Measurements from ENCODE around the gene MNX1.

Gene MNX1

DNA sequence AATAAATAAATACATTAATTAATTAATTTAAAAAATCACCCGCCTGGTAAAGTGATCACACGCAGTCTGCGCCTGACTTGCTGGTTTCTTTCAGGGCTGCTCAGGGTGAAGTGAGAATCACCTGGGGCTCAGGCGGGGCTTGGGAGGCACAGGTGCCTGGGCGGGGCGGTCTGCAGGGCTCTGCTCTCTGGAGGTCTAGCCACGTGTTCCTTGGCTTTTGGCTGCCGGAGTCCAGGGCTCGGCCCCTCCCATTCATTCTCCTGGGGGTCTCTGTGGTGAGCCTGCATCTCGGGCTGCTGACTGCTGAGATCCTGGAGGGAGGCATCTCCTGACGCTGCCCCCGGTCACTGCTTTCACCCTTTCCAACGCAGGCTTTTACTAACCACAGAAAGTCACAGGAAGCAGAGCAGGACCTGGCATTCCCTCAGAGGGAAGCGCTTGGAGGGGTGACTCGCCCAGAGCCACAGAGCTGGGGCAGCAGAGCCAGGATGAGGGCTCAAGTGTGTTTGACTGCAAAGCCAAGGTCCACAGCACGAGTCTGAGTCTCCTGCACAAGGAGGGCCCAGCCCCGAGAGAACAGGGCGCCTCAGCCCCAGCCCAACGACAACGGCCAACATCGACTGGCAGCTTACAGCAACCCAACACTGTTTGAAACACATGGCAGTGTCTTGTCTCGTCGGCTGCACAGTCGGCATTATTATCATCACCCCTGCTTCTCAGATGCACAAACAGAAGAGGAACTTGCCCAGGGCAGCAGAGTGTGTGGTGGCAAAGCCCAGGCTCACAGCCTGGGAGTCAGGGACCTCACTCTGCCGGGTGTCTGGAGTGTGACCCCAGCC lies 22.4 kb upstream of the MNX1 start:
- no peak for DNase-seq (ENCODE audit: low read depth)

DNA sequence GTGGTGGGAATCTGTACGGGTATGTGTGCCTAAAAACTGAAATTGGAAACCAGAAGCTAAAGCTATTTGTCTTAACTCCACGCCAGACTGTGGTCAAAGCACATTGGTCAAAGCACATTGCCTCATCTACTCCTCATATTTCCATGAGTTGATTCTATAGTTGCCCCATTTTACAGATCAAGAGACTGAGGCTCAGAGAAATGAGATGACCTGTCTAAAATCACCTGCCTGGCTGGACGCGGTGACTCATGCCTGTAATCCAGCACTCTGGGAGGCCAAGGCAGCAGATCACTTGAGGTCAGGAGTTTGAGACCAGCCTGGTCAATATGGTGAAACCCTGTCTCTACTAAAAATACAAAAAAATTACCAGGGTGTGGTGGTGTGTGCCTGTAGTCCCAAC lies 21.7 kb upstream of the MNX1 start:
- no peak for DNase-seq (ENCODE audit: low read depth)

DNA sequence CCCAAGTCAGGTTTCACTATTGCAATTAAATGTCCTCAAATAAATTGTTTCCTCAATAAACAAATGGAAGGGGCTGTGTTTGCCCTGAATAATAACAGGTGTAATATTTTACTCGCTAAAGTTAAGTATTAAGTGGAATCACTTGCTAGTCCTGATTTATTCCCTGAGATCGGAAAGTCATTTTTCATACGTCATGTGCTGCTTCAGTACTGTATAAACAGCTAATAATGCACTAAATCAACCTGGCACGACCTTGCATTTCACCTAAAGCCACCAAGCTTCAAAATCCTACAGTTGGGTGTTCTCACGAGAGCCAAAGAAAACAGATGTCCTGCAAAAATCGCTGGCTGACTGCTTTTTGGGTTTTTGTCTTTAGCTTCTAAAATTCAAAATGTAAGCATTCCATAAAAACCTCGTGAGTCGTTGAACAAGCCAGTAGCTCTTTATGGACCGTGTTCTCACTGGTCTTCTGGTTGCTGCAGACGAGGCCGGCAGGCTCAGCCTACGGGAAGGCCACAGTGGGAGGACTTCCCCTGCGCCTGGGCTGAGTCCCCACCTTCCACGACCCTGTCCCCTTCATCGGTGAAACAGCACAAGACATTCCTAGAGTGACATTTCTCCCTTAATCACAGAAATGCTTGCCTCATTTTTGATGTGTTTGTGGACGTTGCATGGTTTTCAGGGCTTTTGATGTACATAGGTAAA lies 17.9 kb upstream of the MNX1 start:
- no peak for DNase-seq (ENCODE audit: low read depth)

- DNase-seq (ENCODE audit: low read depth), result no peak
These were observed 17.2 kb upstream of the MNX1 start for GRCh38 chr7:157027568-157028198.

DNA sequence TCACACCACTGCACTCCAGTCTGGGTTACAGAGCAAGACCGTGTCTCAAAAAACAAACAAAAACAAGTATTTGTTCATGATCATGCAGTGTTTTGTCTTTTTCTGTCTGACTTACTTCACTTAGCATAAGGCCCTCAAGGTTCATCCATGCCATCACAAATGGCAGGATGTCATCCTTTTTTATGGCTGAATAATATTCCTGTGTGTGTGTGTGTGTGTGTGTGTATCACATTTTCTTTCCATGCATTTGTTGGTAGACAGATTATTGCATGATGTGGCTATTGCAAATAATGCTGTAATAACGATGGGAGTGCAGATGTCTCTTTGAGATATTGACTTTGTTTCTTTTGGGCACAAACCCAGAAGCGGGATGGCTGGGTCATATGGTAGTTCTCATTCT lies 14.3 kb upstream of the MNX1 start:
- no peak for DNase-seq (ENCODE audit: low read depth)

GRCh38 chr7:157023589-157023905 lies 13.1 kb upstream of the MNX1 start:
- no peak for DNase-seq (ENCODE audit: low read depth)

DNA sequence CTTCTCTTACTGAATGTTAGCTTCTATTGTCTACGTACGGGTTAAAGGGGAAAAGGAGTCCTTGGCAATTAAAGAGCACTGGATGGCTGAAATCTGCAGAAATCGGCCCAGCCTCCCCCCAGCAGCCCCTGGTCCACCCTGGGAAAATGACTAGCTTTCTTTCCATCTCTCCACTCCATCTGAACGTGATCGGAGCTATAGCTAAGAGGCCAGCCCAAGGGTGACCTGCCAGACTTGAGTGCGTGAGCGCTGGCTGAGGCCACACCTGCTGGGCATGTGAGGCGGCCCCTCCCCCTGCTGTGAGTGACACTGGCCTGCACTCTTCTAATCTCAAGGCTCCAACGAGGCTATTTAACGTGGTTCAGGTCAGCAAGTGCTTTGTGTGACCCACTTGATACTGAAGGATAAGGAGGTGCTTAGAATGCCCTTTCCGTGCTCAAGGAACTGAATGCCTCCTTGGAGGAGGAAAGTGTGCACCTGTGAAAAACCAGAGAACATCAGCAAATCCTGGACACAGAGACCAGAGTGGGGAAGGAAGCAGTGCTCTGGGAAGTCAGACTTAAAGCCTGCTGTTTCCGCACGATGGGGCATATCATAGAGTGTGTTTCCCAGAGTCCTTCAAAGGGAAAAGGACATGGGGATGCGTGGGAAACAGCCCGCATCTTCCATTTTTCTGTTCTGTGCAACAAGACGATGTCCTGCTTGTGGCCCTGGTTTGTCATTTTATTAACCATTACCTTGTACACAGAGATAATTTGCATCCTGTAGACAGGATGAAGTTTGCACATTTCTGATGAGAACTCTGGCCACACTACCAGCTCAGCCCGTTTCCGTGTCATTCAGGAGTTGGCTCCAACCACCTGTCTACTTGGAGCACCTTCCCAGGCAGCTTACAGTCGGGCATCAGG lies 12.5 kb upstream of the MNX1 start:
- DNase-seq (ENCODE audit: low read depth), result no peak

DNA sequence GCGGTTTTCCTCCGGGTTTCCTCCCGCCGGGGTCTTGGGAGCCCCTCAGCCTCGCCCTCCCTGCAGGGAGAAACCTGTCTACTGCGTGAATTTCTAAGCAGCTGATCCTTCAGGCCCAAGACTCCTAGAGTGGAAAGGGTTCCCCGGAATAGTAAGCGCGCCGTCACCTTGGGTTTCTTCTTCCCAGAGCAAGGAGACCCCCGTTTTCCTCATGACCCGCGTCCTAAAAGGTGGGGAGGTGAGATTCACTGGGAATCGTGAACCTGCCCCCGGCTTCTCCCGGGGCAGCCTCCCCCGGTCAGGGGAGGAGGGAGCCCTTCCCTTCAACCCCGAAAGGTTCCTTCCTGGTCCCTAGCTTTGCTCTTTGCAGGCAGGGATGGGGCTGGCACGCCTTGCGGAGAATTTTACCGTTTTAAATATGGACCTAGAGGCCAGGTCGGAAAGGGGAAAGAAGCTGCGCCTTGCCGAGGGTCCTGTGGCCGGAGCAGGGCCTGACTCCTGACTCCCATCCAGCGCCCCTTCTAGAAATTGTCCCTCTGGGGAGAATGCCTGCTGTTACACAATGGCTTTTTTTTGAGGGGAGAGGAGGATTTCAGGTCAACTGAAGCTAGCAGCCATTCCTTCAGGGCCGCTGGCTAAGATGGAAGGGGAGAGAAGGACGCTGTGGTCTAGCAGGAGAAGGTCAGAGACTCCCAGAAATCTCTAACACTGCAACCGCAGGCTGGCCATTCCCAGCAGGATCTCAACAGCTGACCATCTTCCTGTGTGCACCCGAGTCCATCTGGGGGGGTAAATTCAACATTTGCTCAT lies 11.6 kb upstream of the MNX1 start:
- DNase-seq (ENCODE audit: low read depth), result no peak

GRCh38 chr7:157021071-157021870 lies 10.8 kb upstream of the MNX1 start:
- DNase-seq (ENCODE audit: low read depth), result no peak

DNA sequence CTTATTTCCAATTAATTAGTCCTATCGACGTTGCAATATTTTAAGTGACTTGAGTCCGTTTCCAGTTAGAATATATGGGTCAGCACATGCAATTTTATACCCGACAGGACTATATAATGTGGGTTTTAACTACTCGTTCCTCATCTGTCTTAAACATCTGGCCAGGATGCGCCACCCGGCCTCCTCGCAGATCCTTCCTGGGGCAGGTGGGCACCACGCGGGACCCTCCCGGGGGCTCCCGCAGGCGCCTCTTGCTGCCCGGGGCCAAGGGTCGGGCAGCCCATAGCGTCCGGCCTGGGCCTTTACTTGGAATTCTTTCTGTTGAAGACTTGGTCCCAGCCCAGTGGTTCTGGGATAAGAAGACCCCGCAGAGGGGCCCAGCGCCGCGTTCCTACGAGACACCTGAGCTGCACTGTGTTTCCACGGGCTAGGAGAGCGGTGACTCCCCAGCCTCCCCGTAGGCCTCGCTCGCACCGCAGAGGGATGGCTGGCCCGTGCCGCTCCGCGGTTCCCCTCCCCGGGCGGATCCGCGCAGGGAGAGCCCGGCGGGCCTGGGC lies 10.1 kb upstream of the MNX1 start:
- no peak for DNase-seq (ENCODE audit: low read depth)

DNA sequence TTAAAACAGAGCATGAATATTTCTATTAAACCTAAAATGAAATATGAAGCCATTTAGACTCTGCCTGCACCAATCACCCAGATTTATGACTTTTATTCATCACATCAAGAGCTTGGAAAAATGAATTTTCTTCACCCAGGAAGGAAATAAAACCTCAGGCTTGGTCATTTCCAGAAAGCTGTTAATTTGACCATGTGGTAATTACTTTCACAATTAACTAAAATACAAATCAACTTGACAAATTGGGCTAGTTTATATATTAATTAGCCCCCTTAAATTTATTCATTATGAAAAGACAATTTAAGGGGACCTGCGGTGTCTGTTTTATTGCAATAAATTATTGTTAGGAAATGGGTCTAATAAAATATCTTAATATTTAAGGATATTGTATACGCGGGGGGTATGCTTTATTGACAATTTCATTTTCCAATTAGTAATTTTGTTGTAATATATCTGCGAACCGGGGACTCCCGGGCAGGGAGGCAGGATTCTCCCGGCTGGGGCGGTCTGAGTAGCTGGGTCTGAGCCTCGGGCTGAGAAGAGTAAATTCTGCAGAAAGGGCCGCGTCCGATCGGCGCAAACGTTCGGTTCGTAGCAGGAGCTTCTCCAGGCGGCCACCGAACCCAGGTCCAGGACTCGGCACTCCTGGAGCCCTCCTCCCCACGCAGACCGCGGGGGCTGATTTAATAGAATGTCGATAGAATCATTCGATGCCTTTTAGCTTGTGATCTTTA lies 9.4 kb upstream of the MNX1 start:
- no peak for DNase-seq (ENCODE audit: low read depth)

DNA sequence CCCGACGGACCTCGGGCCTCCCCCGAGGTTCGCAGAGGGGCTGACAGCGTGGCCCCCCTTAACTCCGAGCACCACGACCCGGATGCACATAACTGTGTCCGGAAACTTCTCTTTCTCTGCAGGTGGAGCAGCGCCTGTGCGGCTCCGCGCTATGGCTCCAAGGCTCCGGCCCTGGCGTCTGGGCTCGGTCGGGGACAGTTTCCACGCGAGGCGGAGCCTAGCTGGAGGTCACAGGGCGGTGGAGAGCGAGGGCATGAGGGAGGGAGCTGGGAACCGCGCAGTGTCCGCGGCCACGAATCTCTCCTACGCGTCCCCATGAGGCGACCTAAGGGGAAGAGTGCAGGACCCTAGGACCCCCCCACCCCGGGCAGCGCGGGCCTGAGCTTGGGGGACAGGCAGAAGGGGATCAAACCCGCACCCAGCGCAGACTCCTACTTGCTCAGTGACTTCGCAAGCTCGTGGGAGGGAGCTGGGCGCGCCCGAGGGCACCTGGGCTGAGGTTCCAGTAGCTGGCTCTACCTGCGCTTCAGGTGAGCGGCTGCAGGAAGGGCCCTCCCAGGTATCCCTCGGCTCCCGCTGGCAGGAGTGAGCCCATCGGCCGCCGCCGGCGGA lies 8.6 kb upstream of the MNX1 start:
- DNase-seq (ENCODE audit: low read depth), result no peak

GRCh38 chr7:157018328-157018996 lies 8.0 kb upstream of the MNX1 start:
- no peak for DNase-seq (ENCODE audit: low read depth)

DNA sequence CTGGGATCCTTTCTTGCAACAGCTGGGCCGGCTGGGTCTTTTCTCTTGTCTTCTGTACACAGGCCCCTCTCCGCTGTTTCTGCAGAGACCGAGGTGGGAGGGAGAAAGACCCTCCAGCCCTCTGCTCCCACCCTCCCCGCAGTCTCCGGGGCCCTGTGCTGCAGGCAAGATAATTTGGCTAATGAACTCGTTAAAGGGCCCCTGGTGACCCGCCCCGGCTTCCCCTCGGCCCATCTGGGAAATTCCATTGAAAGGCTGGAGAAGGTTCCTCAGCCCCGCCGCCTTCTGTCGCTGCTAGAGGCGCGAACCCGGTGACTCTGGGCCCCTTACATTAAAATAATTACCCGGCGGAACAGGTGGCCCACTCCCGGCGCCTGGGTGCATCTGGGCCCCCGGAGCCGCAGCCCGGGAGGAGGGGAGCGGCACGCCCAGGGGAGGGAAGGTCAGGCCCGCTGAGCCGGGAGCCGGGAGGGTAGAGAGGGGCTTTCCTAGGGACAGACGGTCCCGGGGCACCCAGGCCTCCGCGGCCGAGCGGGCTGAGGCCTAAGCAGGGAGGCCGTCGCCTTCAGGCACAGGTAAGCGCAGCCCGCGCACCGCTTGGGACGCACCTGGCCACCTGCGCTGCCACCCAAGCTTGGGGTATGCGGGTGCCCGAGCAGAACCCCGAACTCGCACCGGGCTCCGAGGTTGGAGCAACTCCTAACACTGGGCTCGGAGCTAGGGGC lies 7.3 kb upstream of the MNX1 start:
- DNase-seq (ENCODE audit: low read depth), result no peak

DNA sequence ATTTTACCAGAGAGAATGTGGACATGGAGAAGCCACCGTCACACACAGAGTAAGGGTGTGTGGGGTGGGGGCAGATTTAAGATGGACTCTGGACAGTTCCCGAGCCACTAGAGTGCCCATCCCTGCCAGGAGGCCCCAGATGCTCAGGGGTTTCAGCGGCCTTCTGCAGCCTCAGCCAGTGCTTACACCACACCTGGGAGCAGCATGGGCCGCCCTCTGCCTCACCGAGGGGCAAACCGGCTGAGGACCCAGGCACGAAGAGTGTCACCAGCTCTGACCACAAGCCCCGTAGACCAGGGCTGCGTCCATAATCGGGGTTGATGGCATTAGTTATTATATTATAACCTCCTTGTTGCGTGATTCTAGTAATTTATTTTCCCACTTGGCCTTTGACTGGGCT lies 6.7 kb upstream of the MNX1 start:
- no peak for DNase-seq (ENCODE audit: low read depth)

GRCh38 chr7:157016352-157017041 lies 6.0 kb upstream of the MNX1 start:
- DNase-seq (ENCODE audit: low read depth), result no peak

DNA sequence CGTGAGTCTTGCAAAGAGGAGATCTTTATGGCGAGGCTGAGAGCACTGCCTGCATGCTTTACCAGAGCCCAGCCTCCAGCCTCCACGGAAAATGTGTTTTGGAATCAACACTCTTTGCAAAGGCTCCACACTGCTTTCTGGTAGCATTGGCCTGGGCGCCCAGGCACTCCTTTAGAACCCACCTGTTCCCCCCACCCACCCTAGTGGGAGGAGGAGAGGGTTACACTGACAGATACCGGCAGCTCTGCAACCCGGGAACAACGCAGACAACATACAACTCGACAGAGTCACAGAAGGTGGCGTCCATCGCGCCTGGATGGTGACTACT lies 5.5 kb upstream of the MNX1 start:
- no peak for DNase-seq (ENCODE audit: low read depth)
